ENCODE results near the gene KRT86. TPM values are rescaled to one million over a fixed set of nuclear protein-coding genes. Genes with fewer than 3 reads are reported as not detected.

The KRT86 gene
- total and polyA plus RNA-seq, 2 donors from 2014 or later = 1.3 TPM; not detected in 1

- H3K9me3 ChIP-seq (ENCODE audit: control insufficient read depth in 2 of 3, insufficient read depth in 1 of 3, low read length in 3 of 3) = no peaks in the 10 kb centered on the region
- no peaks in the 10 kb centered on the region for H3K36me3 ChIP-seq (ENCODE audit: control insufficient read depth in 2 of 3, insufficient read depth in 3 of 3, low read length in 3 of 3)
- no peaks in the 10 kb centered on the region for H3K27me3 ChIP-seq (ENCODE audit: control insufficient read depth, insufficient read depth, low read length)
- H3K4me1 ChIP-seq (ENCODE audit: control insufficient read depth in 2 of 3, insufficient read depth in 2 of 3, low read depth in 1 of 3, low read length in 3 of 3) = no peaks in the 10 kb centered on the region
- H3K9ac ChIP-seq (ENCODE audit: low read length in 3 of 3) = no peak within 1 kb of the TSS
- TF ChIP-seq CTCF (IDR thresholded peaks at IDR 0.05; ENCODE audit: borderline replicate concordance, extremely low read depth, insufficient read depth) = no peak
- FAIRE-seq (no peak), DNase-seq (peak in 1 of 5 donors; percentile 41)
- H3K4me3 ChIP-seq (ENCODE audit: low read length in 3 of 3) = no peak within 1 kb of the TSS
- H3K27ac ChIP-seq (ENCODE audit: low read depth in 2 of 2, low read length in 2 of 2) = no peak within 1 kb of the TSS
- intact Hi-C loops (cut with DNase I) = no loop called here
Observed at GRCh38 chr12:52320784-52321400, 46.4 kb downstream of the KRT86 start, which contains the start of gene KRT83. TSS of gene KRT83 (minus strand) at chr12:52321398. CDS start at chr12:52321335, 63 bp downstream.

- intact Hi-C loops (cut with DNase I) = no loop called here
- H3K9ac ChIP-seq (ENCODE audit: low read length in 3 of 3) = no peak overlapping the region
- FAIRE-seq (no peak), DNase-seq (peak in 1 of 5 donors; percentile 14)
- H3K4me3 ChIP-seq (ENCODE audit: low read length in 3 of 3) = no peak overlapping the region
- H3K4me1 ChIP-seq (ENCODE audit: control insufficient read depth in 2 of 3, insufficient read depth in 2 of 3, low read depth in 1 of 3, low read length in 3 of 3) = no peaks in the 10 kb centered on the region
- no peaks in the 10 kb centered on the region for H3K27me3 ChIP-seq (ENCODE audit: control insufficient read depth, insufficient read depth, low read length)
- TF ChIP-seq CTCF (IDR thresholded peaks at IDR 0.05; ENCODE audit: borderline replicate concordance, extremely low read depth, insufficient read depth) = no peak
- no peaks in the 10 kb centered on the region for H3K36me3 ChIP-seq (ENCODE audit: control insufficient read depth in 2 of 3, insufficient read depth in 3 of 3, low read length in 3 of 3)
- no peak overlapping the region for H3K27ac ChIP-seq (ENCODE audit: low read depth in 2 of 2, low read length in 2 of 2)
- H3K9me3 ChIP-seq (ENCODE audit: control insufficient read depth in 2 of 3, insufficient read depth in 1 of 3, low read length in 3 of 3) = no peaks in the 10 kb centered on the region
Observed at GRCh38 chr12:52321418-52321817, 47.0 kb downstream of the KRT86 start.

- H3K27ac ChIP-seq (ENCODE audit: low read depth in 2 of 2, low read length in 2 of 2) = no peak overlapping the region
- no peak overlapping the region for H3K4me3 ChIP-seq (ENCODE audit: low read length in 3 of 3)
- H3K9ac ChIP-seq (ENCODE audit: low read length in 3 of 3) = no peak overlapping the region
- H3K9me3 ChIP-seq (ENCODE audit: control insufficient read depth in 2 of 3, insufficient read depth in 1 of 3, low read length in 3 of 3) = no peaks in the 10 kb centered on the region
- no peak for FAIRE-seq
- H3K4me1 ChIP-seq (ENCODE audit: control insufficient read depth in 2 of 3, insufficient read depth in 2 of 3, low read depth in 1 of 3, low read length in 3 of 3) = no peaks in the 10 kb centered on the region
- no peaks in the 10 kb centered on the region for H3K36me3 ChIP-seq (ENCODE audit: control insufficient read depth in 2 of 3, insufficient read depth in 3 of 3, low read length in 3 of 3)
- intact Hi-C loops (cut with DNase I) = no loop called here
- no peak for TF ChIP-seq CTCF (IDR thresholded peaks at IDR 0.05; ENCODE audit: borderline replicate concordance, extremely low read depth, insufficient read depth)
- no peak for DNase-seq
- no peaks in the 10 kb centered on the region for H3K27me3 ChIP-seq (ENCODE audit: control insufficient read depth, insufficient read depth, low read length)
Observed at GRCh38 chr12:52322069-52322468, 47.6 kb downstream of the KRT86 start.

- no peak overlapping the region for H3K9ac ChIP-seq (ENCODE audit: low read length in 3 of 3)
- no peak overlapping the region for H3K4me3 ChIP-seq (ENCODE audit: low read length in 3 of 3)
- H3K4me1 ChIP-seq (ENCODE audit: control insufficient read depth in 2 of 3, insufficient read depth in 2 of 3, low read depth in 1 of 3, low read length in 3 of 3) = no peaks in the 10 kb centered on the region
- H3K9me3 ChIP-seq (ENCODE audit: control insufficient read depth in 2 of 3, insufficient read depth in 1 of 3, low read length in 3 of 3) = no peaks in the 10 kb centered on the region
- intact Hi-C loops (cut with DNase I) = no loop called here
- TF ChIP-seq CTCF (IDR thresholded peaks at IDR 0.05; ENCODE audit: borderline replicate concordance, extremely low read depth, insufficient read depth) = no peak
- FAIRE-seq (no peak), DNase-seq (peak in 1 of 5 donors; percentile 32)
- no peaks in the 10 kb centered on the region for H3K27me3 ChIP-seq (ENCODE audit: control insufficient read depth, insufficient read depth, low read length)
- no peak overlapping the region for H3K27ac ChIP-seq (ENCODE audit: low read depth in 2 of 2, low read length in 2 of 2)
- no peaks in the 10 kb centered on the region for H3K36me3 ChIP-seq (ENCODE audit: control insufficient read depth in 2 of 3, insufficient read depth in 3 of 3, low read length in 3 of 3)
Observed at GRCh38 chr12:52323001-52323400, 48.6 kb downstream of the KRT86 start.

All from kidney (tissue), 14 donors.